Measurements from ENCODE around the gene GPR158. TPM values are rescaled to one million over a fixed set of nuclear protein-coding genes. Genes with fewer than 3 reads are reported as not detected.

GPR158 gene
- total RNA-seq, 2 experiments from 2014 or later: not detected

- POLR2A ChIA-PET: no interaction called here
- Histone ChIP-seq H4K20me1 (ENCODE audit: insufficient read depth, low read length) (no peaks in the 10 kb centered on the region), H3K9me2 (ENCODE audit: insufficient read depth, low read length) (no peaks in the 10 kb centered on the region), H3K4me3 (ENCODE audit: low read depth, low read length, poor library complexity, severe bottlenecking) (no peak overlapping the region), H2AFZ (ENCODE audit: low read length) (no peak overlapping the region), H3K9me3 (ENCODE audit: low read length) (no peaks in the 10 kb centered on the region), H3K36me3 (ENCODE audit: insufficient read depth, low read length) (no peaks in the 10 kb centered on the region), H3K27ac (ENCODE audit: low read depth, low read length, poor library complexity, severe bottlenecking) (no peak overlapping the region), H3K4me2 (ENCODE audit: low read length) (no peak overlapping the region), H3K79me2 (ENCODE audit: insufficient read depth, low read depth, low read length) (no peaks in the 10 kb centered on the region), H3K4me1 (ENCODE audit: insufficient read depth, low read length, poor library complexity, severe bottlenecking) (no peaks in the 10 kb centered on the region)
- CTCF ChIA-PET (ENCODE audit: unreplicated experiment): no interaction called here
- TF ChIP-seq CTCF (conservative IDR thresholded peaks at IDR 0.05; ENCODE audit: low read length) (no peak), EZH2phosphoT487 (IDR thresholded peaks at IDR 0.05; ENCODE audit: borderline replicate concordance, low read depth, low read length) (no peak)
- no peak for DNase-seq (ENCODE audit: low spot score)
- no TSS peak for BruUV-seq (replicated peaks)
- intact Hi-C loops (cut with micrococcal nuclease; ENCODE audit: unreplicated experiment): no loop called here
These were observed 317.9 kb downstream of the GPR158 start for GRCh38 chr10:25492680-25493079.

- H4K20me1 ChIP-seq (ENCODE audit: insufficient read depth, low read length): no peaks in the 10 kb centered on the region
- intact Hi-C loops (cut with micrococcal nuclease; ENCODE audit: unreplicated experiment): no loop called here
- no peak for DNase-seq (ENCODE audit: low spot score)
- H2AFZ ChIP-seq (ENCODE audit: low read length): no peak overlapping the region
- H3K4me2 ChIP-seq (ENCODE audit: low read length): no peak overlapping the region
- no peaks in the 10 kb centered on the region for H3K79me2 ChIP-seq (ENCODE audit: insufficient read depth, low read depth, low read length)
- H3K4me3 ChIP-seq (ENCODE audit: low read depth, low read length, poor library complexity, severe bottlenecking): no peak overlapping the region
- H3K27ac ChIP-seq (ENCODE audit: low read depth, low read length, poor library complexity, severe bottlenecking): no peak overlapping the region
- TF ChIP-seq EZH2phosphoT487 (IDR thresholded peaks at IDR 0.05; ENCODE audit: borderline replicate concordance, low read depth, low read length) (no peak), CTCF (conservative IDR thresholded peaks at IDR 0.05; ENCODE audit: low read length) (no peak)
- H3K9me2 ChIP-seq (ENCODE audit: insufficient read depth, low read length): no peaks in the 10 kb centered on the region
- H3K4me1 ChIP-seq (ENCODE audit: insufficient read depth, low read length, poor library complexity, severe bottlenecking): no peaks in the 10 kb centered on the region
- no peaks in the 10 kb centered on the region for H3K9me3 ChIP-seq (ENCODE audit: low read length)
- CTCF ChIA-PET (ENCODE audit: unreplicated experiment): no interaction called here
- H3K36me3 ChIP-seq (ENCODE audit: insufficient read depth, low read length): no peaks in the 10 kb centered on the region
- no TSS peak for BruUV-seq (replicated peaks)
- POLR2A ChIA-PET: interaction anchor here (0.6 kb wide), 1 partner anchor 274 kb away, joined by 3 read pairs; no protein-coding TSS in a partner anchor
These were observed 318.5 kb downstream of the GPR158 start for GRCh38 chr10:25493122-25493893.

GRCh38 chr10:25497246-25497645, 322.4 kb downstream of the GPR158 start:
- POLR2A ChIA-PET: interaction anchor here (0.7 kb wide), 1 partner anchor 67 kb away, joined by 4 read pairs; no protein-coding TSS in a partner anchor

More at GRCh38 chr10:25497246-25497645, 322.4 kb downstream of the GPR158 start:
- Histone ChIP-seq H3K36me3 (ENCODE audit: insufficient read depth, low read length) (no peaks in the 10 kb centered on the region), H3K4me2 (ENCODE audit: low read length) (no peak overlapping the region), H3K9me3 (ENCODE audit: low read length) (no peaks in the 10 kb centered on the region), H3K79me2 (ENCODE audit: insufficient read depth, low read depth, low read length) (no peaks in the 10 kb centered on the region), H2AFZ (ENCODE audit: low read length) (no peak overlapping the region), H3K27ac (ENCODE audit: low read depth, low read length, poor library complexity, severe bottlenecking) (no peak overlapping the region), H3K4me3 (ENCODE audit: low read depth, low read length, poor library complexity, severe bottlenecking) (no peak overlapping the region), H3K4me1 (ENCODE audit: insufficient read depth, low read length, poor library complexity, severe bottlenecking) (no peaks in the 10 kb centered on the region), H4K20me1 (ENCODE audit: insufficient read depth, low read length) (no peaks in the 10 kb centered on the region), H3K9me2 (ENCODE audit: insufficient read depth, low read length) (no peaks in the 10 kb centered on the region)
- no TSS peak for BruUV-seq (replicated peaks)
- intact Hi-C loops (cut with micrococcal nuclease; ENCODE audit: unreplicated experiment): no loop called here
- CTCF ChIA-PET (ENCODE audit: unreplicated experiment): interaction anchor here (0.6 kb wide), 1 partner anchor 15 kb away, joined by 3 read pairs; no protein-coding TSS in a partner anchor
- no peak for DNase-seq (ENCODE audit: low spot score)
- TF ChIP-seq CTCF (conservative IDR thresholded peaks at IDR 0.05; ENCODE audit: low read length) (no peak), EZH2phosphoT487 (IDR thresholded peaks at IDR 0.05; ENCODE audit: borderline replicate concordance, low read depth, low read length) (no peak)

Data from OCI-LY7 (cell line).